IMR-90 (cell line): Measurements from ENCODE around the gene DIPK1A. TPM values are rescaled to one million over a fixed set of nuclear protein-coding genes. Genes with fewer than 3 reads are reported as not detected.

Experiments
- ATAC-seq: fragments of 200-7000 bp; cut with Tn5 transposase; 2 replicates; pipeline ENCODE4 v1.9.1; 2020; ENCODE audit warnings: low read depth, mild to moderate bottlenecking, moderate library complexity
- BruUV-seq: library from RNA; stranded (reverse); fragments of 400-500 nt; replicated peaks from 2 replicates; lab custom pipeline; 2021; lab: Mats Ljungman, UMichigan
- CTCF ChIA-PET: fragments of 300-600 bp; formaldehyde crosslinking; extraction: SDS; loops from one replicate; lab custom pipeline; 2021; ENCODE audit warnings: antibody characterized with exemption; lab: Yijun Ruan, JAX
- POLR2A ChIA-PET: fragments of 300-600 bp; sonication (Branson Sonifier 250); formaldehyde crosslinking; loops from one replicate; lab custom pipeline; 2022; ENCODE audit warnings: antibody characterized with exemption; ENCODE audit not compliant: unreplicated experiment; lab: Charles Lee
- DNase-seq: peaks from one replicate; pipeline ENCODE4 v3.0.0; 2013
- H2AFZ ChIP-seq: replicated peaks from 2 replicates; pipeline ENCODE3; 2013; ENCODE audit warnings: low read length, mild to moderate bottlenecking; ENCODE audit not compliant: poor library complexity
- H2AK5ac ChIP-seq: 2 replicates; pipeline ENCODE4 v1.6.1; 2013; ENCODE audit warnings: low read depth, low read length, inconsistent platforms
- H2AK9ac ChIP-seq: replicated peaks from 2 replicates; pipeline ENCODE3; 2013; ENCODE audit warnings: mild to moderate bottlenecking, low read depth, low read length, moderate library complexity; ENCODE audit not compliant: poor library complexity
- H2BK120ac ChIP-seq: 2 replicates; pipeline ENCODE4 v1.6.1; 2013; ENCODE audit warnings: low read depth, low read length, inconsistent platforms
- H2BK15ac ChIP-seq: 3 replicates; pipeline ENCODE4 v1.6.1; 2013; ENCODE audit warnings: low read depth, low read length, inconsistent platforms
- H2BK20ac ChIP-seq: 2 replicates; pipeline ENCODE4 v1.6.1; 2013; ENCODE audit warnings: low read depth, mild to moderate bottlenecking, inconsistent platforms, low read length, moderate library complexity
- H2BK5ac ChIP-seq: 2 replicates; pipeline ENCODE4 v1.6.1; 2013; ENCODE audit warnings: mild to moderate bottlenecking, low read depth, low read length, inconsistent platforms; ENCODE audit not compliant: poor library complexity, severe bottlenecking
- H3K14ac ChIP-seq: replicated peaks from 2 replicates; pipeline ENCODE4 v1.6.1; 2013; ENCODE audit warnings: low read depth, low read length, inconsistent platforms
- H3K18ac ChIP-seq: 2 replicates; pipeline ENCODE4 v1.6.1; 2013; ENCODE audit warnings: low read depth, low read length, control low read depth
- H3K23ac ChIP-seq: 2 replicates; pipeline ENCODE4 v1.6.1; 2013; ENCODE audit warnings: low read depth, low read length, inconsistent platforms
- H3K27ac ChIP-seq: 2 replicates; pipeline ENCODE4 v1.5.1; 2013; ENCODE audit warnings: mild to moderate bottlenecking, control low read depth, low read length; ENCODE audit not compliant: insufficient read depth
- H3K27me3 ChIP-seq: 2 replicates; pipeline ENCODE4 v1.6.1; 2013; ENCODE audit warnings: low read length; ENCODE audit not compliant: control insufficient read depth, insufficient read depth
- H3K36me3 ChIP-seq: 2 replicates; pipeline ENCODE4 v1.6.1; 2013; ENCODE audit warnings: low read length, mixed read lengths; ENCODE audit not compliant: control insufficient read depth, insufficient read depth
- H3K4ac ChIP-seq: 2 replicates; pipeline ENCODE4 v1.6.1; 2013; ENCODE audit warnings: low read depth, low read length, inconsistent platforms
- H3K4me1 ChIP-seq: 2 replicates; pipeline ENCODE4 v1.6.1; 2013; ENCODE audit warnings: low read length, mixed read lengths; ENCODE audit not compliant: control insufficient read depth, insufficient read depth
- H3K4me2 ChIP-seq: 2 replicates; pipeline ENCODE4 v1.6.1; 2013; ENCODE audit warnings: low read depth, mild to moderate bottlenecking, control low read depth, low read length, moderate library complexity
- H3K4me3 ChIP-seq: 2 replicates; pipeline ENCODE4 v1.5.1; 2013; ENCODE audit warnings: low read depth, mild to moderate bottlenecking, control low read depth, low read length, moderate library complexity; ENCODE audit not compliant: insufficient read depth
- H3K56ac ChIP-seq: 2 replicates; pipeline ENCODE4 v1.6.1; 2013; ENCODE audit warnings: low read length, inconsistent platforms; ENCODE audit not compliant: insufficient read depth; ENCODE audit errors: extremely low read depth
- H3K79me1 ChIP-seq, 2 experiments: 2 replicates each; pipeline ENCODE4 v1.6.1; 2013; ENCODE audit warnings: low read length in 2 of 2, inconsistent platforms in 1 of 2, low read depth in 1 of 2
- H3K9ac ChIP-seq: 2 replicates; pipeline ENCODE4 v1.6.1; 2013; ENCODE audit warnings: low read depth, low read length, control low read depth
- H3K9me1 ChIP-seq: 2 replicates; pipeline ENCODE4 v1.6.1; 2013; ENCODE audit warnings: low read length, inconsistent platforms; ENCODE audit not compliant: insufficient read depth
- H3K9me3 ChIP-seq: 2 replicates; pipeline ENCODE4 v1.6.1; 2013; ENCODE audit warnings: low read length; ENCODE audit not compliant: control insufficient read depth, insufficient read depth
- H4K20me1 ChIP-seq: 2 replicates; pipeline ENCODE4 v1.6.1; 2013; ENCODE audit warnings: low read length, inconsistent platforms; ENCODE audit not compliant: insufficient read depth
- H4K5ac ChIP-seq: 2 replicates; pipeline ENCODE4 v1.6.1; 2013; ENCODE audit warnings: mild to moderate bottlenecking, low read depth, low read length, control low read depth
- H4K8ac ChIP-seq, 2 experiments: 2 replicates each; pipeline ENCODE4 v1.6.1; 2013; ENCODE audit warnings: low read depth in 2 of 2, low read length in 2 of 2, control low read depth in 1 of 2, inconsistent platforms in 1 of 2
- H4K91ac ChIP-seq: 2 replicates; pipeline ENCODE4 v1.6.1; 2013; ENCODE audit warnings: low read depth, low read length, inconsistent platforms; ENCODE audit not compliant: insufficient read depth
- BHLHE40 ChIP-seq: fragments of 150-350 bp; IDR thresholded peaks from 2 replicates; pipeline ENCODE4 v1.6.1; 2016; ENCODE audit warnings: mild to moderate bottlenecking, low read depth, low read length
- CEBPB ChIP-seq: IDR thresholded peaks from 2 replicates; pipeline ENCODE4 v1.6.1; 2012; ENCODE audit warnings: low read depth, low read length, improper control_type of control experiment
- CHD1 ChIP-seq: IDR thresholded peaks from 2 replicates; pipeline ENCODE4 v1.6.1; 2012; ENCODE audit warnings: low read depth, low read length, improper control_type of control experiment
- FOS ChIP-seq: fragments of 150-350 bp; IDR thresholded peaks from 2 replicates; pipeline ENCODE4 v1.6.1; 2016; ENCODE audit warnings: low read depth, low read length
- MAFK ChIP-seq: IDR thresholded peaks from 2 replicates; pipeline ENCODE4 v1.6.1; 2012; ENCODE audit warnings: low read depth, low read length, improper control_type of control experiment
- MAZ ChIP-seq: IDR thresholded peaks from 2 replicates; pipeline ENCODE4 v1.6.1; 2012; ENCODE audit warnings: low read depth, mild to moderate bottlenecking, low read length, improper control_type of control experiment, moderate library complexity, borderline replicate concordance
- MXI1 ChIP-seq: IDR thresholded peaks from 2 replicates; pipeline ENCODE4 v1.6.1; 2012; ENCODE audit warnings: low read depth, mild to moderate bottlenecking, low read length, moderate library complexity, borderline replicate concordance
- NFE2L2 ChIP-seq: fragments of 150-350 bp; IDR thresholded peaks from 2 replicates; pipeline ENCODE4 v1.6.1; 2016; ENCODE audit warnings: low read depth, mild to moderate bottlenecking, low read length
- POLR2A ChIP-seq: IDR thresholded peaks from 2 replicates; pipeline ENCODE4 v1.6.1; 2012; ENCODE audit warnings: mild to moderate bottlenecking, low read depth, low read length
- RAD21 ChIP-seq: IDR thresholded peaks from 2 replicates; pipeline ENCODE4 v1.6.1; 2012; ENCODE audit warnings: low read length, improper control_type of control experiment
- RCOR1 ChIP-seq: IDR thresholded peaks from 2 replicates; pipeline ENCODE4 v1.6.1; 2012; ENCODE audit warnings: mild to moderate bottlenecking, low read length, improper control_type of control experiment; ENCODE audit not compliant: insufficient replicate concordance
- RFX5 ChIP-seq: IDR thresholded peaks from 2 replicates; pipeline ENCODE4 v1.8.0; 2012; ENCODE audit warnings: low read depth, mild to moderate bottlenecking, low read length, moderate library complexity
- SMC3 ChIP-seq: fragments of 150-350 bp; IDR thresholded peaks from 2 replicates; pipeline ENCODE4 v1.6.1; 2016; ENCODE audit warnings: low read depth, mild to moderate bottlenecking, antibody characterized with exemption, low read length, moderate library complexity
- USF2 ChIP-seq: fragments of 150-350 bp; IDR thresholded peaks from 2 replicates; pipeline ENCODE4 v1.6.1; 2017; ENCODE audit warnings: mild to moderate bottlenecking, antibody characterized with exemption, low read length, low read depth
- WGBS, 2 experiments: methylation state at CpG; one replicate each; pipeline versions ENCODE4 v1.1.5 to v1.1.7; 2013; ENCODE audit warnings: missing lambda C conversion rate in 2 of 2; ENCODE audit not compliant: insufficient read length in 1 of 2; ENCODE audit errors: extremely low coverage in 2 of 2; 5-methylcytosine and 5-hydroxymethylcytosine counted together
- dilution Hi-C: fragments of 300-500 bp; cut with HindIII; formaldehyde crosslinking; loops from one replicate; pipeline ENCODE4 v1.14.3; 2018; ENCODE audit warnings: low sequenced_read_pairs; ENCODE audit not compliant: unreplicated experiment
- in situ Hi-C: fragments of 300-500 bp; cut with MboI; formaldehyde crosslinking; loops from 3 replicates; pipeline ENCODE4 v1.14.3; 2019; ENCODE audit warnings: low sequenced_read_pairs, inconsistent platforms, mixed read lengths
- intact Hi-C: fragments of 100-400 bp; cut with micrococcal nuclease; formaldehyde crosslinking; loops from 2 replicates; pipeline ENCODE4 v1.10.0; 2022
- polyA plus RNA-seq, 3 experiments: library from polyadenylated mRNA; depleted of rRNA; stranded (reverse); fragments of >200 nt; gene quantifications; 2 replicates each; pipeline ENCODE4 v1.2.3, GENCODE V29; 2012; ENCODE audit warnings: low replicate concordance in 1 of 3
- total RNA-seq: library from RNA; depleted of rRNA; stranded (reverse); fragments of >200 nt; gene quantifications from 2 replicates; pipeline ENCODE4 v1.2.3, GENCODE V29; 2012
- TF ChIP-seq, protein P1 (sequence below): fragments of 150-350 bp; IDR thresholded peaks from 2 replicates; pipeline ENCODE4 v1.6.1; 2016; ENCODE audit warnings: low read depth, mild to moderate bottlenecking, low read length, moderate library complexity, borderline replicate concordance

Gene DIPK1A
- total and polyA plus RNA-seq, 2 of the 4 experiments (the other 2 are of a cell fraction): 4.7 to 5.7 TPM

- Histone ChIP-seq H2BK120ac (peak overlapping the region; percentile 95), H3K23ac (peak overlapping the region; percentile 70), H3K36me3 (no peaks in the 10 kb centered on the region), H2AFZ (peak overlapping the region; percentile 67), H4K20me1 (no peaks in the 10 kb centered on the region), H3K56ac (peak overlapping the region; percentile 78), H3K9me3 (no peaks in the 10 kb centered on the region), H3K79me1 (peaks cover 14 to 20% of the 10 kb centered on the region in 2 experiments; a peak in 3 of 4 replicates), H3K27ac (peak overlapping the region; percentile 42), H3K18ac (peak overlapping the region; percentile 86; the same call in 1 of the 2 replicates), H2AK5ac (peak overlapping the region; percentile 97), H3K9me1 (peaks cover 9% of the 10 kb centered on the region), H2BK20ac (peak overlapping the region; percentile 97), H4K5ac (peak overlapping the region; percentile 66), H3K27me3 (no peaks in the 10 kb centered on the region), H3K4me2 (peak overlapping the region; percentile 63; the same call in 1 of the 2 replicates), H3K4me1 (peaks cover 8% of the 10 kb centered on the region), H4K91ac (peak overlapping the region; percentile 90), H4K8ac (peak overlapping the region; percentile 34 to 91), H2BK5ac (peak overlapping the region; percentile 96), H3K9ac (no peak overlapping the region), H3K14ac (peak overlapping the region; percentile 79), H3K4me3 (no peak overlapping the region), H2BK15ac (peak overlapping the region; percentile 94), H2AK9ac (peak overlapping the region; percentile 40), H3K4ac (peak overlapping the region; percentile 89)
- dilution Hi-C loops (no loop called here), intact Hi-C loops (loop anchor here (1.0 to 5.0 kb wide), 2 partner anchors 10 to 33 kb away; no protein-coding TSS in a partner anchor), in situ Hi-C loops (no loop called here)
- BruUV-seq: no TSS peak
- POLR2A ChIA-PET: no interaction called here
- 97% methylated on average over 3 of the region's 7 CpGs; no CpG with 5 or more reads in 1 of the 2 experiments for WGBS, 2 experiments
- CTCF ChIA-PET: interaction anchor here (0.6 to 1.0 kb wide), 3 partner anchors 11 to 932 kb away, joined by 3 to 4 read pairs (median 3); no protein-coding TSS in a partner anchor
- DNase-seq: peak; percentile 65
- ATAC-seq: peak; percentile 83
- TF ChIP-seq RCOR1 (no peak), CHD1 (no peak), BHLHE40 (no peak), MAFK (no peak), RFX5 (no peak), NFE2L2 (no peak), POLR2A (no peak), MAZ (no peak), FOS (no peak), RAD21 (no peak), USF2 (no peak), SMC3 (no peak), CEBPB (no peak), MXI1 (no peak)
- TF ChIP-seq, protein P1, sequence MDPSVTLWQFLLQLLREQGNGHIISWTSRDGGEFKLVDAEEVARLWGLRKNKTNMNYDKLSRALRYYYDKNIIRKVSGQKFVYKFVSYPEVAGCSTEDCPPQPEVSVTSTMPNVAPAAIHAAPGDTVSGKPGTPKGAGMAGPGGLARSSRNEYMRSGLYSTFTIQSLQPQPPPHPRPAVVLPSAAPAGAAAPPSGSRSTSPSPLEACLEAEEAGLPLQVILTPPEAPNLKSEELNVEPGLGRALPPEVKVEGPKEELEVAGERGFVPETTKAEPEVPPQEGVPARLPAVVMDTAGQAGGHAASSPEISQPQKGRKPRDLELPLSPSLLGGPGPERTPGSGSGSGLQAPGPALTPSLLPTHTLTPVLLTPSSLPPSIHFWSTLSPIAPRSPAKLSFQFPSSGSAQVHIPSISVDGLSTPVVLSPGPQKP: no peak
Observed at GRCh38 chr1:92949937-92950817, 11.1 kb downstream of the DIPK1A start.
